Stimulated activated CD4-positive, alpha-beta T cell treated with anti-CD3 and anti-CD28 coated beads, Interleukin-2, amount 100 ng/mL, for 48 hours (primary cell): ENCODE results near the gene CTSK.
"Not testable (repeated sequence)": the region's sequence is repeated elsewhere in the genome, so short reads cannot be mapped to it uniquely, and the experiment has no call there.

Experiments
- DNase-seq, 2 donors: peaks; one replicate each; pipeline ENCODE4 v3.0.0-alpha.2; 2020

Gene CTSK

GRCh38 chr1:150804671-150805070, 3.4 kb downstream of the CTSK start:
- DNase-seq, result no peak

- no peak for DNase-seq
These were observed 9.0 kb downstream of the CTSK start for GRCh38 chr1:150799089-150799488.

- no peak for DNase-seq
These were observed 9.5 kb downstream of the CTSK start for GRCh38 chr1:150798525-150798924.

- DNase-seq, result no peak
These were observed 11.7 kb downstream of the CTSK start for GRCh38 chr1:150796374-150796773.

GRCh38 chr1:150793778-150794177, 14.3 kb downstream of the CTSK start:
- DNase-seq, result not testable (repeated sequence)

- DNase-seq, result no peak
These were observed 14.8 kb downstream of the CTSK start for GRCh38 chr1:150793221-150793620.

- DNase-seq, result no peak
These were observed 16.5 kb downstream of the CTSK start for GRCh38 chr1:150791585-150791984.

- DNase-seq, result no peak
These were observed 18.7 kb downstream of the CTSK start for GRCh38 chr1:150789396-150789795.

GRCh38 chr1:150788946-150789345, 19.1 kb downstream of the CTSK start:
- no peak for DNase-seq

- DNase-seq, result no peak
These were observed 20.6 kb downstream of the CTSK start for GRCh38 chr1:150787455-150787854.

- DNase-seq, result no peak
These were observed 27.6 kb downstream of the CTSK start for GRCh38 chr1:150780510-150780909.

GRCh38 chr1:150778409-150778808, 29.7 kb downstream of the CTSK start:
- DNase-seq, result no peak

- DNase-seq, result no peak
These were observed 30.5 kb downstream of the CTSK start for GRCh38 chr1:150777544-150777943.

GRCh38 chr1:150775931-150776505, 32.0 kb downstream of the CTSK start:
- not testable (repeated sequence) for DNase-seq

- DNase-seq, result no peak
These were observed 32.8 kb downstream of the CTSK start for GRCh38 chr1:150775276-150775675.

- no peak for DNase-seq
These were observed 35.7 kb downstream of the CTSK start for GRCh38 chr1:150772326-150772725.

GRCh38 chr1:150767704-150768103, 40.4 kb downstream of the CTSK start:
- DNase-seq, result not testable (repeated sequence)

GRCh38 chr1:150765977-150766301, 42.1 kb downstream of the CTSK start:
- not testable (repeated sequence) for DNase-seq

GRCh38 chr1:150765296-150765976, 42.6 kb downstream of the CTSK start, which contains the start of gene CTSS:
Gene CTSS (minus strand): TSS chr1:150765778. CDS start chr1:150764763, 1,015 bp downstream.
- DNase-seq, result no peak

GRCh38 chr1:150764617-150765101, 43.4 kb downstream of the CTSK start:
- DNase-seq, result no peak

GRCh38 chr1:150763018-150763417, 45.0 kb downstream of the CTSK start:
- DNase-seq, result no peak

GRCh38 chr1:150762552-150762951, 45.5 kb downstream of the CTSK start:
- no peak for DNase-seq

GRCh38 chr1:150761801-150762200, 46.3 kb downstream of the CTSK start:
- DNase-seq, result no peak

- DNase-seq, result no peak
These were observed 48.0 kb downstream of the CTSK start for GRCh38 chr1:150760013-150760412.

- DNase-seq, result no peak
These were observed 54.6 kb downstream of the CTSK start for GRCh38 chr1:150753416-150753815.
